Measurements from ENCODE around the gene CSF1R.

DNA sequence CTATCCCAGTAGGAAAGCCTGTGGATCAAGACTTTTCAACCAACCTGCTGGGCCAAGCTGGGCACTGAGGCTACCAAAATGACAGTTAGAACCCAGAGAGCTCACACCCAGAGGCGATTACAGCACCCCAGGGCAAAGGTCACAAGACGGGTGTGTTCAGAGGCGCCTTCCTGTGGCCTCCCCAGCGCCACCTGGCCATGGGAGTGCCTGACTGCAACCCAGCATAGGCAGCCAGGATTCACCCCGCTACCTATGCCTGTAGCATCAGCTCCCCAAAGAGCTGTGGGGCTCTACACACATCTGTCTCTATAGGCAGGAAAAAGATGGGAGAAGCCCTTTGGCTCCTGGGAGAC is 35.8 kb upstream of the CSF1R start:
- TF ChIP-seq, protein P1, sequence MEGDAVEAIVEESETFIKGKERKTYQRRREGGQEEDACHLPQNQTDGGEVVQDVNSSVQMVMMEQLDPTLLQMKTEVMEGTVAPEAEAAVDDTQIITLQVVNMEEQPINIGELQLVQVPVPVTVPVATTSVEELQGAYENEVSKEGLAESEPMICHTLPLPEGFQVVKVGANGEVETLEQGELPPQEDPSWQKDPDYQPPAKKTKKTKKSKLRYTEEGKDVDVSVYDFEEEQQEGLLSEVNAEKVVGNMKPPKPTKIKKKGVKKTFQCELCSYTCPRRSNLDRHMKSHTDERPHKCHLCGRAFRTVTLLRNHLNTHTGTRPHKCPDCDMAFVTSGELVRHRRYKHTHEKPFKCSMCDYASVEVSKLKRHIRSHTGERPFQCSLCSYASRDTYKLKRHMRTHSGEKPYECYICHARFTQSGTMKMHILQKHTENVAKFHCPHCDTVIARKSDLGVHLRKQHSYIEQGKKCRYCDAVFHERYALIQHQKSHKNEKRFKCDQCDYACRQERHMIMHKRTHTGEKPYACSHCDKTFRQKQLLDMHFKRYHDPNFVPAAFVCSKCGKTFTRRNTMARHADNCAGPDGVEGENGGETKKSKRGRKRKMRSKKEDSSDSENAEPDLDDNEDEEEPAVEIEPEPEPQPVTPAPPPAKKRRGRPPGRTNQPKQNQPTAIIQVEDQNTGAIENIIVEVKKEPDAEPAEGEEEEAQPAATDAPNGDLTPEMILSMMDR (IDR thresholded peaks at IDR 0.05; ENCODE audit: borderline replicate concordance, extremely low read depth, low read length, poor library complexity, severe bottlenecking) = peak; percentile 41
- TF ChIP-seq EZH2 (IDR thresholded peaks at IDR 0.05; ENCODE audit: borderline replicate concordance, low read depth, low read length, severe bottlenecking) = no peak
